Measurements from ENCODE around the gene ZNF205. TPM values are rescaled to one million over a fixed set of nuclear protein-coding genes. Genes with fewer than 3 reads are reported as not detected.

Gene ZNF205
- total and polyA plus RNA-seq, 2 of the 4 experiments (the other 2 are of a cell fraction), result 8.2 to 12.7 TPM

- Histone ChIP-seq H2AK9ac (replicated peaks; ENCODE audit: low read depth, low read length, poor library complexity) (peak overlapping the region; percentile 98), H4K91ac (ENCODE audit: insufficient read depth, low read depth, low read length) (peak overlapping the region; percentile 65), H3K9me3 (ENCODE audit: control insufficient read depth, insufficient read depth, low read length) (no peaks in the 10 kb centered on the region), H3K56ac (ENCODE audit: extremely low read depth, insufficient read depth, low read length) (peak overlapping the region; percentile 55), H3K23ac (ENCODE audit: low read depth, low read length) (peak overlapping the region; percentile 94), H4K20me1 (ENCODE audit: insufficient read depth, low read length) (peaks cover 11% of the 10 kb centered on the region), H3K9ac (ENCODE audit: low read depth, low read length) (peak overlapping the region; percentile 71), H2BK20ac (ENCODE audit: low read depth, low read length) (no peak overlapping the region), H2AFZ (replicated peaks; ENCODE audit: low read length, poor library complexity) (peak overlapping the region; percentile 94), H4K8ac (ENCODE audit: low read depth in 2 of 2, low read length in 2 of 2) (peak overlapping the region; percentile 89 to 98), H2AK5ac (ENCODE audit: low read depth, low read length) (peak overlapping the region; percentile 80), H3K36me3 (ENCODE audit: control insufficient read depth, insufficient read depth, low read length) (no peaks in the 10 kb centered on the region), H4K5ac (ENCODE audit: low read depth, low read length) (peak overlapping the region; percentile 94), H3K27ac (ENCODE audit: insufficient read depth, low read length) (peak overlapping the region; percentile 61), H3K4me2 (ENCODE audit: low read depth, low read length) (peak overlapping the region; percentile 89), H3K79me1 (ENCODE audit: low read depth in 1 of 2, low read length in 2 of 2) (peaks cover 0 to 13% of the 10 kb centered on the region in 2 experiments; a peak in 2 of 4 replicates), H3K4me1 (ENCODE audit: control insufficient read depth, insufficient read depth, low read length) (peaks cover 3% of the 10 kb centered on the region; the same call in 1 of the 2 replicates), H3K4me3 (ENCODE audit: insufficient read depth, low read depth, low read length) (peak overlapping the region; percentile 58), H3K9me1 (ENCODE audit: insufficient read depth, low read length) (peaks cover 7% of the 10 kb centered on the region; the same call in 1 of the 2 replicates), H3K14ac (replicated peaks; ENCODE audit: low read depth, low read length) (peak overlapping the region; percentile 85), H2BK120ac (ENCODE audit: low read depth, low read length) (peak overlapping the region; percentile 65), H2BK15ac (ENCODE audit: low read depth, low read length) (no peak overlapping the region; the same call in 2 of the 3 replicates), H3K27me3 (ENCODE audit: control insufficient read depth, insufficient read depth, low read length) (no peaks in the 10 kb centered on the region), H3K18ac (ENCODE audit: low read depth, low read length) (peak overlapping the region; percentile 34), H2BK5ac (ENCODE audit: low read depth, low read length, poor library complexity, severe bottlenecking) (peak overlapping the region; percentile 58), H3K4ac (ENCODE audit: low read depth, low read length) (peak overlapping the region; percentile 95)
- ChIA-PET POLR2A (ENCODE audit: unreplicated experiment) (interaction anchor here (0.5 to 1.3 kb wide), 3 partner anchors 15 to 20 kb away, joined by 3 to 5 read pairs (median 4); partner anchors contain the start of gene ZNF213), CTCF (interaction anchor here (1.0 to 1.6 kb wide), 2 partner anchors 18 to 20 kb away, joined by 4 to 6 read pairs; no protein-coding TSS in a partner anchor)
- ATAC-seq (ENCODE audit: low read depth) (peak; percentile 19), DNase-seq (peak; percentile 42)
- BruUV-seq (replicated peaks), result no TSS peak
- intact Hi-C loops (cut with micrococcal nuclease), result loop anchor here (1.0 kb wide), 1 partner anchor 14 kb away; the partner anchor contains the start of gene ZNF213
- in situ Hi-C loops (cut with MboI; ENCODE audit: low sequenced_read_pairs), result no loop called here
- dilution Hi-C loops (cut with HindIII; ENCODE audit: low sequenced_read_pairs, unreplicated experiment), result no loop called here
- 0% methylated on average over 3 of the region's 41 CpGs; no CpG with 5 or more reads in 1 of the 2 experiments for WGBS, 2 experiments (ENCODE audit: extremely low coverage in 2 of 2, insufficient read length in 1 of 2)
- TF ChIP-seq POLR2A (IDR thresholded peaks at IDR 0.05; ENCODE audit: low read depth, low read length), result no peak
- no peak for TF ChIP-seq SMC3 (IDR thresholded peaks at IDR 0.05; ENCODE audit: low read depth, low read length)
- TF ChIP-seq CHD1 (IDR thresholded peaks at IDR 0.05; ENCODE audit: low read depth, low read length), result no peak
- no peak for TF ChIP-seq BHLHE40 (IDR thresholded peaks at IDR 0.05; ENCODE audit: low read depth, low read length)
- TF ChIP-seq FOS (IDR thresholded peaks at IDR 0.05; ENCODE audit: low read depth, low read length), result no peak
- 0 out of 2 replicates have a peak, but pooled peaks have one; percentile 29 for TF ChIP-seq CEBPB (IDR thresholded peaks at IDR 0.05; ENCODE audit: low read depth, low read length)
- no peak for TF ChIP-seq MAZ (IDR thresholded peaks at IDR 0.05; ENCODE audit: borderline replicate concordance, low read depth, low read length)
- peak; percentile 53 for TF ChIP-seq CTCF (conservative IDR thresholded peaks at IDR 0.05; ENCODE audit: low read depth, low read length)
- no peak for TF ChIP-seq MXI1 (IDR thresholded peaks at IDR 0.05; ENCODE audit: borderline replicate concordance, low read depth, low read length)
- TF ChIP-seq USF2 (IDR thresholded peaks at IDR 0.05; ENCODE audit: low read depth, low read length), result no peak
- no peak for TF ChIP-seq NFE2L2 (IDR thresholded peaks at IDR 0.05; ENCODE audit: low read depth, low read length)
- no peak for TF ChIP-seq RCOR1 (IDR thresholded peaks at IDR 0.05; ENCODE audit: insufficient replicate concordance, low read length)
- TF ChIP-seq MAFK (IDR thresholded peaks at IDR 0.05; ENCODE audit: low read depth, low read length), result no peak
- 0 out of 2 replicates have a peak, but pooled peaks have one; percentile 6 for TF ChIP-seq RFX5 (IDR thresholded peaks at IDR 0.05; ENCODE audit: low read depth, low read length)
Observed at GRCh38 chr16:3149630-3150345, 37.4 kb downstream of the ZNF205 start.
